Astrocyte of the cerebellum (primary cell): Measurements from ENCODE around the gene RNF149.

Experiments used
- DNase-seq: peaks from one replicate; pipeline ENCODE4 v3.0.0-alpha.2; 2011; ENCODE audit warnings: low read depth
- H3K4me3 ChIP-seq: 2 replicates; pipeline ENCODE4 v1.5.1; 2011; ENCODE audit warnings: mild to moderate bottlenecking, low read depth, low read length, moderate library complexity
- in situ Hi-C: cut with HindIII; loops from 2 replicates; pipeline ENCODE4 v1.10.0; 2017; ENCODE audit warnings: low sequenced_read_pairs
- TF ChIP-seq, protein P1 (sequence below): IDR thresholded peaks from 2 replicates; pipeline ENCODE4 v1.5.1; 2012; ENCODE audit warnings: low read length, low read depth, moderate library complexity, mild to moderate bottlenecking; ENCODE audit errors: missing control alignments

RNF149 gene

DNA sequence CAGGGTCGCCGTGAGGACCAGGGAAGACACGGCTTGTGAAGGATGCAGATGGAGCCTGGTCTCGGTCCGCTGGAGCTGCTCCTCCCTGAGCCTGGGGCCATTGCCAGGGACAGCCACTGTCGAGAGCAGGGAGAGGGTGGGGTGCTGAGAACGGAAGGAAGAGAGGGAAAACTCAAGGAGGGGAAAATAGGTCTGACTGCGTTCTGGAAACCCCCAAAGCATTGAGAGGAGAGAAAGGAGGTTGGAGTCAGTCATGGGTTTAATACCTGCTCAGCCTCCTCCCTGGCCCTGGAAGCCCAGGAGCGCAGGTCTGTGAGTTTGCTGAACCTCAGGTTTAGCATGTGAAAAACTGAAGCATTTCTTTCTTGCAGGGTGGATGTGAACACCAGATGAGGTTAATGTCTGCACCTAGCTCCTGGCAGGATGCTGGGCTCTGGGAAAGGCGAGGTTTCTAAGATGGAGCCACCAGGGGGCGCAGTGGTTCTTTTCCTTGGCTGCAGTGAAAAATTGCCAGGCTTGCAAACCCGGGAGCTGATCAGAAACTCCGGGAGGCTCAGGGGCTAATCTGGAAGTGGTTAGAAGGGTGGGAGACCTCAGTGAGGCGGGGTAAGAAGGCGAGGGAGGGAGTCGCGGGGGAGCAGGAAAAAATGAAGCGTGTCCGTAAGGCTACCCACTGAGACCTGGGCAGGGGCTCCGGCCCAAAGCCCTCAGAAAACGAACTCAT lies 33.6 kb upstream of the RNF149 start:
- H3K4me3 ChIP-seq: no peak overlapping the region
- TF ChIP-seq, protein P1, sequence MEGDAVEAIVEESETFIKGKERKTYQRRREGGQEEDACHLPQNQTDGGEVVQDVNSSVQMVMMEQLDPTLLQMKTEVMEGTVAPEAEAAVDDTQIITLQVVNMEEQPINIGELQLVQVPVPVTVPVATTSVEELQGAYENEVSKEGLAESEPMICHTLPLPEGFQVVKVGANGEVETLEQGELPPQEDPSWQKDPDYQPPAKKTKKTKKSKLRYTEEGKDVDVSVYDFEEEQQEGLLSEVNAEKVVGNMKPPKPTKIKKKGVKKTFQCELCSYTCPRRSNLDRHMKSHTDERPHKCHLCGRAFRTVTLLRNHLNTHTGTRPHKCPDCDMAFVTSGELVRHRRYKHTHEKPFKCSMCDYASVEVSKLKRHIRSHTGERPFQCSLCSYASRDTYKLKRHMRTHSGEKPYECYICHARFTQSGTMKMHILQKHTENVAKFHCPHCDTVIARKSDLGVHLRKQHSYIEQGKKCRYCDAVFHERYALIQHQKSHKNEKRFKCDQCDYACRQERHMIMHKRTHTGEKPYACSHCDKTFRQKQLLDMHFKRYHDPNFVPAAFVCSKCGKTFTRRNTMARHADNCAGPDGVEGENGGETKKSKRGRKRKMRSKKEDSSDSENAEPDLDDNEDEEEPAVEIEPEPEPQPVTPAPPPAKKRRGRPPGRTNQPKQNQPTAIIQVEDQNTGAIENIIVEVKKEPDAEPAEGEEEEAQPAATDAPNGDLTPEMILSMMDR: peak; percentile 83
- DNase-seq: peak; percentile 60
- in situ Hi-C loops: no loop called here

DNA sequence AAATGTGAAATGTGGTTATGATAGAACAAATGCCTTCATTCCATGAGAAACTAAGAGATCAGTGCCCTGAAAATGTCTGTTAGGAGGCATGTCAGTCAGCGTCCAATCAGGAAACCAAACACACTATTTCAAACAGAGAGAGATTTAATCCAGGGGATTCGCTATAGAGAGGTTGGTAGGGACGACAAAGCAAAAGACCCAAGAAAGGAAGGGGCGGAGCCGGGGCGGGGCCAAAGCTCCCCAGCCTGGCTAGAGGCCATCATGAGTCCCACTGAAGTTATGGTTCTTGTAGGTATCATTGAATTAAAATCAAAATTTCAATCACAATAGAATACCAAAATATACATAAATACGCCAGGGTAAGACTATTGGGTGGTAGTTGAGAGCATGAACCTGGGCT lies 32.9 kb upstream of the RNF149 start:
- in situ Hi-C loops: no loop called here
- H3K4me3 ChIP-seq: no peak overlapping the region
- DNase-seq: no peak
- TF ChIP-seq, protein P1: no peak

DNA sequence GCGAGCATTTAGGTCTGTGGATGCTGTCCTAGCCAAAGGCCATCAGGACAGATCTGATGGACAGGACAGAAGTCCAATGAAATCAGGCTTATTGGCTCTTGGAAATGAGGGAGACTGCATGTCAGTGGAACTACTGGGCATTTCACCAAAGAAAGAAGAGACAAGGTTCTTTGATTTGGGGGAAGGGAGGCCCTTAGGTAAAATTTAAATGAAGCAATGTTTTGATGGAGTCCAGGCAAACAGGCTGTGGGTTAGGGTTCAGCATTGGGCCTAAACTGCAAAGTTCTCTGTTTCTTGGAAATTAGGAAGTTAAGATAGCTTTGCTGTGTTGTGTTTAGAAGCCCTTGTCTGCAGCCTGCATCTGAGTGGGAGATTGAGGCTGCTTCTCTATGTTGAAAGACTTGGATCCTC lies 31.6 kb upstream of the RNF149 start:
- TF ChIP-seq, protein P1: no peak
- no peak overlapping the region for H3K4me3 ChIP-seq
- in situ Hi-C loops: no loop called here
- DNase-seq: no peak

DNA sequence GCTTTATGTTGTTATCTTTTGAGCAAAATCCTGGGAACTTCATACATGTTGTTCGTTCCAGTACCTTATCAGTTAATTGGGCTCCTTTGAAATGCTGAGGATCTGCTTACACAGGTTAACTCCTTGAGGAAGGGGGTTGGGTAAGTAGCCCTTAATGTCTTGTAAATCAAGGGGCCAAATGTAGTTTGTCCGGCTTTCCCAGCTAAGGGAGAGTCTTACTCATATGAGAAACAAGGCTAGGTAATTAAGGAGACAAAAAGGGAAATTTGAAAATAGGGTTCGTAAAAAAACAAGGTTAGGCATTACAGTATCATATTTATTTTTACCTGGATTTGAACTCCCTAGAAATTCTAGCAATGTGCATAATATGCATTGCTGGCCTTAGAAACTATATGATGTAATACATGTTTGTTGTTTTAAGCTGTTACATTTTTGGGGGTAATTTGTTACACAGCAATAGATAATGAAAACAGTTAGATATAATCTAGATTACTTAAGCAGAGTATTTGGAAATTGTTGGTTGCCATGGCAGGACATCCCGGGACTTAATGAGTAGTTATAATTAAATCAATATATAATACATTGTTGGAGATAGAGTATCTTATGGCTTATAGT lies 30.9 kb upstream of the RNF149 start:
- DNase-seq: no peak
- TF ChIP-seq, protein P1: no peak
- H3K4me3 ChIP-seq: no peak overlapping the region
- in situ Hi-C loops: no loop called here

DNA sequence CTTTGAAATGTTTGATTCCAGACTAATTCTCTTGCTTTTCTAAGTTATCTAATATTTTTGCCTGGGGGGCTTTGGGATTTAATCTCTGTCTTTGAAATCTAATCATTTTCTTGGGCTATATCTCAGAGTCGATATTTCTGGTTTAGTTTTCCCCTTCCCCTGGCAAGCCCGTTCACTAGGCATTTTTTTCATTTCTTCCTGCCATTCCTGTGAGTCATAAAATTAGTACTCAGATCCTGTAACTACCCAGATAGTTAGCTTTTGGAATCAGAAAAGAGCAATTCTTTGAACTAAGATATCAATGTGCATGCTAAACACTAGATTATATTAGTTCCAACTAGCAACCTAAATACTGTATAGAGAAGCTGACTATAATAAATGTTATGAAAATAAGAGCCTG lies 29.4 kb upstream of the RNF149 start:
- TF ChIP-seq, protein P1: no peak
- no peak for DNase-seq
- in situ Hi-C loops: no loop called here
- H3K4me3 ChIP-seq: no peak overlapping the region

DNA sequence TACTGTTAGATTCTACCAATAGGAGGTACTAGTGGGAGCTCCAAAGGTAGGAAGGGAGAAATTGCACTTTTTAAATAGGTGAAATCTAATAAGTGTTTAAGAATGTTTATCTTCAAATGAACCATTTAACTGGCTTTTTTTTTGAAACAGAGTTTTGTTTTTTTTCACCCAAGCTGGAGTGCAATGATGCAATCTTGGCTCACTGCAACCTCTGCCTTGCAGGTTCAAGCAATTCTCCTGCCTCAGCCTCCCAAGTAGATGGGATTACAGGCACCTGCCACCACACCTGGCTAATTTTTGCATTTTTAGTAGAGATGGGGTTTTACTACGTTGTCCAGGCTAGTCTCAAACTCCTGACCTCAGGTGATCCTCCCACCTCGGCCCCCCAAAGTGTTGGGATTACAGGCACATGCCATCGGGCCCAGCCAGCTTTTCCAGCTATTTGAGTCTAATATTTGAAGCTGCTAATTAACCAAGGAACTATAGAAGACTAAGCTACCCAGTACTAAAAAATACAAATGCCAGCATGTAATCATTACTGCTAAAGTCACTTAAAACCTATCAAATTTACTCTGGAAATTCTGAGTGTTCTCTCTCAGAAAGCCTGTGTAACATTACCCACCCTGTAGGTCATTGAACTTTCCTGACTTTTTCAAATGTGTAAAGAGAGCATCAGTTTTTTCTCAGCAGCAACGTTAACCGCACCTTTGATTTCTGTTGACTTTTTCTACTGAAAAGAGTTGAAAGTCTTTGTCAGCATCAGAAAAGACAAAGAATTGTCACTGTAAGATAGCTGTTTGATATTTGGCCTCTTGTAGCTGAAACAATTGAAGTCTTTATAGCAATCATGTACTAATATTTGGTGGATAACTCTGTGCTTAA lies 24.6 kb upstream of the RNF149 start:
- H3K4me3 ChIP-seq: no peak overlapping the region
- TF ChIP-seq, protein P1: no peak
- in situ Hi-C loops: no loop called here
- DNase-seq: no peak
